Measurements from ENCODE around the gene AFF3.

The AFF3 gene

DNA sequence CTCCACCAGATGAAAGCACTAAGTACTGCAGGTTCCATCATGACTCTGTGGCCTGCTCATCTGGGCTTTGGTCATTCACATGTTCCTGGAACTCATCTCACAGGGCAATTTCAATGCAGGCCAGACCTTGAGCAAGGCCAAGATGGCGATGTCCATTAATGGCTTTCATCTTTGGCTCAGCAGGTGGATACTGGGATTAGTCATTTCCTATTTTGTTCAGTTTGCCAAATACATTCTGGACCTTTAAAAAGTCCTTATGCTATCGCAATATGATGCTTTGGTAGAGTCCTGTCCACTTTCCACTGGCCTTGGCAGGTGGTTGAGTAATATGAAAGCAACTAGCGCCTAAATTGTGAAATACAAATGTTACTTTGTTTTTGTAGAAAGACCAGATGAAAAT lies 482.5 kb downstream of the AFF3 start:
- Histone ChIP-seq H3K27ac (ENCODE audit: low read depth, low read length) (no peak overlapping the region), H3K14ac (ENCODE audit: low read length) (no peak overlapping the region), H3K23ac (ENCODE audit: low read length) (no peak overlapping the region), H3K4me3 (ENCODE audit: low read depth, low read length) (no peak overlapping the region), H3K4ac (ENCODE audit: low read depth, low read length) (no peak overlapping the region), H4K8ac (ENCODE audit: low read depth, low read length) (no peak overlapping the region), H3K79me1 (ENCODE audit: low read length) (no peaks in the 10 kb centered on the region), H3K79me2 (ENCODE audit: control insufficient read depth, insufficient read depth, low read length, poor library complexity) (no peaks in the 10 kb centered on the region), H2AFZ (ENCODE audit: insufficient read depth, low read length, poor library complexity) (no peak overlapping the region), H3K4me2 (ENCODE audit: low read length) (no peak overlapping the region), H3K4me1 (ENCODE audit: control insufficient read depth in 1 of 2, insufficient read depth in 2 of 2, low read length in 2 of 2) (no peaks in the 10 kb centered on the region), H2BK120ac (ENCODE audit: insufficient read depth, low read length, poor library complexity) (no peak overlapping the region), H4K91ac (ENCODE audit: low read depth, low read length) (no peak overlapping the region), H2AK5ac (ENCODE audit: low read length) (no peak overlapping the region), H3K36me3 (ENCODE audit: control insufficient read depth in 1 of 2, insufficient read depth in 2 of 2, low read length in 2 of 2) (no peaks in the 10 kb centered on the region), H3K9me3 (ENCODE audit: insufficient read depth, low read depth, low read length) (no peaks in the 10 kb centered on the region), H3K18ac (ENCODE audit: low read length) (no peak overlapping the region), H4K12ac (ENCODE audit: low read depth, low read length) (no peak overlapping the region), H3K27me3 (ENCODE audit: insufficient read depth, low read length) (no peaks in the 10 kb centered on the region), H3K9ac (ENCODE audit: low read length) (no peak overlapping the region), H2BK5ac (ENCODE audit: low read depth, low read length, poor library complexity) (no peak overlapping the region), H2BK12ac (ENCODE audit: low read length) (no peak overlapping the region)
- DNase-seq = no peak
- no CpG with 5 or more reads among the region's 3 CpGs for WGBS (ENCODE audit: extremely low coverage, insufficient coverage, insufficient read length)

DNA sequence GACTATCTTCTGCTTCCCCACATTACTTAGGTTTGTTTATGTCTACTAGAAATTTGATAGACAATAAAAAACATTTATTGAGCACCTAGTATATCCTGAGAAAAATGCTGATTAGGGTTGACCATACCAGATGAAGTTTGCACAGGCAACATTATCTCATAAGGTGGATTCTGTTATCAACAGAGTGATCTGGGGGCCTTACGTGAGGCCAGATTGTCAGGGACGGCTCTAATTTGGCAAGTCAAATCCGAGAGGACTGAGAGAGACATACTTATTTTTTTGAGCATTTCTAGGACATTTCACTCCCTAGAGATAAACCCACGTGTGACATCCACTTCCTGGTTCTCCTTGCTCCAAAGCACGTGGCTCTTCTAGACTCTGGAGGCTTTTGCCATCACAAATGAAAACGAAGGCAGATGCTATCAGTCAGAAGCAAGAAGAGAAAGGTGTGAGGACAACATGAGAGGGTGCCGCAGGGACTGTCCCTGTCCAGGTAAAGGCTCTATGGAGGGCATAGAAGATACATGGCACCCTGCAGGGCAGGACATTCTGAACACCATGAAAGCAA lies 484.6 kb downstream of the AFF3 start:
- Histone ChIP-seq H2BK120ac (ENCODE audit: insufficient read depth, low read length, poor library complexity) (no peak overlapping the region), H4K12ac (ENCODE audit: low read depth, low read length) (no peak overlapping the region), H3K23ac (ENCODE audit: low read length) (no peak overlapping the region), H2BK5ac (ENCODE audit: low read depth, low read length, poor library complexity) (no peak overlapping the region), H3K27me3 (ENCODE audit: insufficient read depth, low read length) (no peaks in the 10 kb centered on the region), H3K4me3 (ENCODE audit: low read depth, low read length) (no peak overlapping the region), H3K79me1 (ENCODE audit: low read length) (no peaks in the 10 kb centered on the region), H3K14ac (ENCODE audit: low read length) (no peak overlapping the region), H3K4ac (ENCODE audit: low read depth, low read length) (no peak overlapping the region), H3K9me3 (ENCODE audit: insufficient read depth, low read depth, low read length) (no peaks in the 10 kb centered on the region), H2AFZ (ENCODE audit: insufficient read depth, low read length, poor library complexity) (no peak overlapping the region), H3K79me2 (ENCODE audit: control insufficient read depth, insufficient read depth, low read length, poor library complexity) (no peaks in the 10 kb centered on the region), H3K4me1 (ENCODE audit: control insufficient read depth in 1 of 2, insufficient read depth in 2 of 2, low read length in 2 of 2) (no peaks in the 10 kb centered on the region), H2AK5ac (ENCODE audit: low read length) (no peak overlapping the region), H3K36me3 (ENCODE audit: control insufficient read depth in 1 of 2, insufficient read depth in 2 of 2, low read length in 2 of 2) (no peaks in the 10 kb centered on the region), H3K18ac (ENCODE audit: low read length) (no peak overlapping the region), H2BK12ac (ENCODE audit: low read length) (no peak overlapping the region), H3K4me2 (ENCODE audit: low read length) (no peak overlapping the region), H4K91ac (ENCODE audit: low read depth, low read length) (no peak overlapping the region), H3K9ac (ENCODE audit: low read length) (no peak overlapping the region), H4K8ac (ENCODE audit: low read depth, low read length) (no peak overlapping the region), H3K27ac (ENCODE audit: low read depth, low read length) (no peak overlapping the region)
- DNase-seq = no peak
- no CpG with 5 or more reads among the region's 7 CpGs for WGBS (ENCODE audit: extremely low coverage, insufficient coverage, insufficient read length)

- Histone ChIP-seq H3K4ac (ENCODE audit: low read depth, low read length) (no peak overlapping the region), H3K4me3 (ENCODE audit: low read depth, low read length) (no peak overlapping the region), H3K23ac (ENCODE audit: low read length) (no peak overlapping the region), H3K4me2 (ENCODE audit: low read length) (no peak overlapping the region), H3K79me1 (ENCODE audit: low read length) (no peaks in the 10 kb centered on the region), H3K14ac (ENCODE audit: low read length) (no peak overlapping the region), H2AFZ (ENCODE audit: insufficient read depth, low read length, poor library complexity) (no peak overlapping the region), H2BK120ac (ENCODE audit: insufficient read depth, low read length, poor library complexity) (no peak overlapping the region), H3K9ac (ENCODE audit: low read length) (no peak overlapping the region), H3K79me2 (ENCODE audit: control insufficient read depth, insufficient read depth, low read length, poor library complexity) (no peaks in the 10 kb centered on the region), H4K8ac (ENCODE audit: low read depth, low read length) (no peak overlapping the region), H4K12ac (ENCODE audit: low read depth, low read length) (no peak overlapping the region), H3K9me3 (ENCODE audit: insufficient read depth, low read depth, low read length) (no peaks in the 10 kb centered on the region), H4K91ac (ENCODE audit: low read depth, low read length) (no peak overlapping the region), H3K27me3 (ENCODE audit: insufficient read depth, low read length) (no peaks in the 10 kb centered on the region), H3K4me1 (ENCODE audit: control insufficient read depth in 1 of 2, insufficient read depth in 2 of 2, low read length in 2 of 2) (no peaks in the 10 kb centered on the region), H2BK12ac (ENCODE audit: low read length) (no peak overlapping the region), H2BK5ac (ENCODE audit: low read depth, low read length, poor library complexity) (no peak overlapping the region), H3K27ac (ENCODE audit: low read depth, low read length) (no peak overlapping the region), H2AK5ac (ENCODE audit: low read length) (no peak overlapping the region), H3K36me3 (ENCODE audit: control insufficient read depth in 1 of 2, insufficient read depth in 2 of 2, low read length in 2 of 2) (no peaks in the 10 kb centered on the region), H3K18ac (ENCODE audit: low read length) (no peak overlapping the region)
- WGBS (ENCODE audit: extremely low coverage, insufficient coverage, insufficient read length) = no CpG with 5 or more reads among the region's 5 CpGs
- DNase-seq = no peak
These were observed 485.4 kb downstream of the AFF3 start for GRCh38 chr2:99656994-99657393.

- no peak overlapping the region for H3K27ac ChIP-seq (ENCODE audit: low read depth, low read length)
- no peak overlapping the region for H2BK5ac ChIP-seq (ENCODE audit: low read depth, low read length, poor library complexity)
- no peak overlapping the region for H2BK12ac ChIP-seq (ENCODE audit: low read length)
- peaks cover 0 to 2% of the 10 kb centered on the region in 2 experiments for H3K4me1 ChIP-seq (ENCODE audit: control insufficient read depth in 1 of 2, insufficient read depth in 2 of 2, low read length in 2 of 2)
- H3K9me3 ChIP-seq (ENCODE audit: insufficient read depth, low read depth, low read length) = no peaks in the 10 kb centered on the region
- no peak overlapping the region for H3K14ac ChIP-seq (ENCODE audit: low read length)
- H3K36me3 ChIP-seq (ENCODE audit: control insufficient read depth in 1 of 2, insufficient read depth in 2 of 2, low read length in 2 of 2) = no peaks in the 10 kb centered on the region
- no peak overlapping the region for H3K4ac ChIP-seq (ENCODE audit: low read depth, low read length)
- H4K12ac ChIP-seq (ENCODE audit: low read depth, low read length) = no peak overlapping the region
- H4K8ac ChIP-seq (ENCODE audit: low read depth, low read length) = no peak overlapping the region
- H3K4me3 ChIP-seq (ENCODE audit: low read depth, low read length) = no peak overlapping the region
- no peak overlapping the region for H4K91ac ChIP-seq (ENCODE audit: low read depth, low read length)
- H3K27me3 ChIP-seq (ENCODE audit: insufficient read depth, low read length) = no peaks in the 10 kb centered on the region
- no peak overlapping the region for H3K18ac ChIP-seq (ENCODE audit: low read length)
- no peak overlapping the region for H3K23ac ChIP-seq (ENCODE audit: low read length)
- no peak for DNase-seq
- no peak overlapping the region for H2BK120ac ChIP-seq (ENCODE audit: insufficient read depth, low read length, poor library complexity)
- H3K79me1 ChIP-seq (ENCODE audit: low read length) = no peaks in the 10 kb centered on the region
- H3K4me2 ChIP-seq (ENCODE audit: low read length) = no peak overlapping the region
- H2AK5ac ChIP-seq (ENCODE audit: low read length) = no peak overlapping the region
- H3K79me2 ChIP-seq (ENCODE audit: control insufficient read depth, insufficient read depth, low read length, poor library complexity) = no peaks in the 10 kb centered on the region
- WGBS (ENCODE audit: extremely low coverage, insufficient coverage, insufficient read length) = no CpG with 5 or more reads among the region's 9 CpGs
- no peak overlapping the region for H3K9ac ChIP-seq (ENCODE audit: low read length)
- H2AFZ ChIP-seq (ENCODE audit: insufficient read depth, low read length, poor library complexity) = no peak overlapping the region
These were observed 489.0 kb downstream of the AFF3 start for GRCh38 chr2:99653433-99653832.
